Eye (tissue), 1 donor: ENCODE data around the gene GLG1.
"Not testable (repeated sequence)": the region's sequence is repeated elsewhere in the genome, so short reads cannot be mapped to it uniquely, and the experiment has no call there.

Experiments used
- DNase-seq: peaks from one replicate; pipeline ENCODE4 v3.0.0-alpha.2; 2015

The GLG1 gene

DNA sequence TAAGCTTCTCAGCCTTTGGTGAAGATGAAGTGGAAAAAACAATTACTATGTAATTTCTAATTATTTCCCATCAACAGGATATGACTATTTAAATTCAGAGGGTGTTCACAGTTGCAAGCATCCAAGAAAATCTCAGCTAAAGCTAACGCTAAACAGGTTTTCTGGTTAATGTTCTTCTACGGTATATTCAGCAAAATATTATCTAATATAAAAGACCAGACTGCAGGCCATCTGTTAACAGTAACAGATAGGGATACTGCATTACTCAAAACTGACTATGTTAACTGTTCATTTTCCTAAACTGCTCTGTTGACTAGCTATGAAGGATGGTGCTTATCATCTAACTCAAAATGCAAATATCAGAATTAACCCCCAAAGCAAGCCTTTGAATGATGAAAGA is 32.8 kb downstream of the GLG1 start:
- no peak for DNase-seq

DNA sequence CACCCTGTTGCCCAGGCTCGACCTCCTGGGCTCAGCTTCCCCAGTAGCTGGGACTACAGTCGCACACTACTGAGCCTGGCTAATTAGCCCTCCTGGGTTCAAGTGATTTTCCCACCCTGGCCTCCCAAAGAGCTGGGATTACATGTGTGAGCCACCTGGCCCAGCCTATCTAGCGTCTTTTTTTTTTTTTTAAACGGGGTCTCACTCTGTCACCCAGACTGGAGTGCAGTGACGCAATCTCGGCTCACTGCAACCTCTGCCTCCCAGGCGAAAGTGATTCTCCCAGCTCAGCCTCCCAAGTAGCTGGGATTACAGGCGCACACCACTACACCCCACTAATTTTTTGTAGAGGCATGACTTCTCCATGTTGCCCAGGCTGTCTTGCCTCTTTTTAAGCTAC is 33.3 kb downstream of the GLG1 start:
- DNase-seq: no peak

DNA sequence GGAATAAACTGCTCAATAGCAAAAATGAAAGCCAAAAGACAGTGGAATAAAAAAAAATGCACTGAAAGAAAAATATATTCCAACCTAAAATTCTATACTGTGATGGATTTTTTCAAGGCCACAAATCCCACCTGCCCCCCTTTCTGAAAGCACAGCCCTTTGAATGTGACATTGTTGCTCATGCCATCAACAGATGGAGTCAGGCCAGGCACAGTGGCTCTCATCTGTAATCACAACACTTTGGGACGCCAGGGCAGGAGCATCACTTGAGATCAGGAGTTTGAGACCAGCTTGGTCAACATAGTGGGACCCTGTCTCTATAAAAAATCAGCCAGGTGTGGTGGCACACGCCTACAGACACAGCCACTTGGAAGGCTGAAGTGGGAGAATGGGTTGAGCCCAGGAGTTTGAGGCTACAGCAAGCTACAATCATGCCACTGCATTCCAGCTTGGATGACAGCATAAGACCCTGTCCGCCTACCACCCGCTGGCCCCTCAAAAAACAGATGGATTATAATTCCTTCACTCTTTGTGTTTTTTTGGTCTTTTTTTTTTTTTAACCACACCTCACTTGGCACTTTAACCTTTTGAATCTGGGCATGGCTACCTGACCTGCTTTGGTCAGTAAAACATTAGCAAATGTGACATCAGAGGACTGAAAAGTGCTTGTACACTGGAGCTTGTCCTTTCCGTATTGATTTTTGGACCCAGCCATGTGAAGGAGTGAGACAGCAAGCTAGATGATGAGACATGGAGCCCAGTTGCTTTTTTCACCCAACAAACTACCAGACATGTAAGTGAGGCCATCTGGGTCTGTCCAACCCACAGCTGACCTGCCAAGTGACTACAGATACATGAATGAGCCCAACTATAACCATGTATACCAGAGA is 36.3 kb downstream of the GLG1 start:
- peak; percentile 15 for DNase-seq

DNA sequence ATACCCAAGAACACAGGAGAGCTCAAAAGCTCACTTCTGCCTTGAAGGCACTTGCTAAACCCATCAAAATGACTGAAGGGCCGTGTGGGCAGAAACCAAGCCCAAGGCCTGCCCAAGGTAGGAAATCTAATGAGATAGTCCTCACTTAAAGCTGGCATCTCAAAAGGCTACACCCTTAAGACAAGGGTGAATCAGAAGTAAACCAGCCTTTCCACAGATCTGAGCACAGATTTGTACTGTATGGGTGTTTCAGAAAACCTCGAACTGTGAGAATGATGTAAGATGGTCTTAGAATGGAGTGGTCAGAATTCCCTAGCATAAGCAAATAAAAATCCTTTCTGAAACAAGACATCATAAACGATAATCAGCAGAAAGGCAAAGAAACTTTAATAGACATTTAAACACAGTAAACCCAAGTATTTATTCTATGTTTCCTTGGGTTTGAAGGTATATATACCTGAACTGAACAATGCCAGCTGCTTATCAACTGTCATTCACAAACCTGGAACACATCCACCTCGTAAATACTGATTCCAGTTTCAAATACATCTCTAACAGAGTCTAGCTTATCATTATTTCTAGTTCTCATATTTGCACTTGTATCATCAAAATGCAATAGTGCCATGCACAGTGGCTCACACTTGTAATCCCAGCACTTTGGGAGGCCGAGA is 37.8 kb downstream of the GLG1 start:
- no peak for DNase-seq

GRCh38 chr16:74567901-74568300 is 39.0 kb downstream of the GLG1 start:
- no peak for DNase-seq

DNA sequence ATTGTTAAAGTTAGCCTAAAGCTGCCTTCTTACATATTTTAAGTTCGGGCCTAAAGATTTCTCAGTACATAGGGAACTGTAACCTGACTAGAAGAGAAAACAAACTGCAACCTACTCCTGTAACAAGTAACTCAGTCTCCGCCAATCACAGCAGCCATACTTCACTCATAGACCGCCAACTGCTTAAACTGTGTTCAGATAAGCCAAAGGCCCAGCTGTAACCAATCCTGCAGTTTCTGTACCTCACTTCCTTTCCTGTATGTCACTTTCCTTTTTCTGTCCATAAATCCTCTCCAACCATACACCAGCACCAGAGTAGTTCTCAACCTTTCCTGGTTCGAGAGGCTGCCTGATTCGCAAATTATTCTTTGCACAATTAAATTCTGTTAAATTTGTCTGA is 41.5 kb downstream of the GLG1 start:
- no peak for DNase-seq

GRCh38 chr16:74564451-74564984 is 42.4 kb downstream of the GLG1 start:
- no peak for DNase-seq

DNA sequence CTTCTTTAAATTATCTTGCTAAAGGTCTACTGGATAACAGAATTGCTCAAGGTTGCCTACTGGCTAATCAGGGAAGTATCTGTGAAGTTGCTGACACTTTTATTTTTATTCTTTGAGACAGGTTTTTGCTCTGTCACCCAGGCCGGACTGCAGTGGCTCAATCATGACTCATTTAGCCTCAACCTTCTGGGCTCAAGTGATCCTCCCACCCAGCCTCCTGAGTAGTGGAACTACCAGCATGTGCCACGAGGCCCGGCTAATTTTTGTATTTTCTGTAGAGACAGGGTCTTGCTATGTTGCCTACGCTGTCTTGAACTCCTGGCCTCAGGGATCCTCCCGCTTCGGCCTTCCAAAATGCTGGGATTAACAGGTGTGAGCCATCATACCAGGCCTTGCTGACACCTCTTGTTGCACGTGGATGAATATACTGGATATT is 43.1 kb downstream of the GLG1 start:
- DNase-seq: no peak

- no peak for DNase-seq
These were observed 44.8 kb downstream of the GLG1 start for GRCh38 chr16:74562117-74562516.

GRCh38 chr16:74561626-74562025 is 45.3 kb downstream of the GLG1 start:
- no peak for DNase-seq

DNA sequence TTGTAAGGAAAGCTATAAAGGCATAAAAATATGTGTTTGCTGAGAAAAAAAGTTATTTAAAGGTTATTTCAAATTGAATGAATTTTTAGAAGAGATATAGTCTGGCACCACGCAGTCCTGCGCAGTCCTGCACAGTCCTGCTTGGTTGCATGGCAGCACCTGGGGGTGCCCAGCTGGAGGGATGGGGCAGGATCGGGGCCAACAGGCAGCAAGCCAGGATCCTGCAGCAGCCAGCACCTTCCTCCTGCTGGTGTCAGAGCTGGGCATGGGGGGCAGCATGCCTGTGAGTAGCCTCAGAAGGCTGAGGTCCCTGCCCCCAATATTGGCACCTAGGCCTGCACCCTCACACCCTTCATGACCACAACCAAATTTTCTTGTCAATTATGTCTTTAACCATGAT is 46.0 kb downstream of the GLG1 start:
- no peak for DNase-seq

DNA sequence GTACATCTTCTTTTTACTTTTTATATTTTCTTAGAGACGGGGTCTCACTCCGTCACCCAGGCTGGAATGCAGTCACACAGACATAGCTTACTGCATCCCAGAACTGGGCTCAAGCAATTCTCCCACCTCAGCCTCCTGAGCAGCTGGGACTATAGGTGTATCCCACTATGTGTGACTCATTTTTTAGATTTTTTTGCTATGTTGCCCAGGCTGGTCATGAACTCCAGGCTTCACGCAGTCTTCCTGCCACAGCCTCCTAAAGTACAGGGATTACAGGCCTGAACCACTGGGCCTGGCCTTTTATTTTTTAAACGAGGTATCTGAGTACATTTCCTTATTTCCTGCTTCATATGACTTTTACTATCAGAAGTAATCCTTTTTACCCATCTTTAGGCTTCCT is 48.0 kb downstream of the GLG1 start:
- DNase-seq: no peak

DNA sequence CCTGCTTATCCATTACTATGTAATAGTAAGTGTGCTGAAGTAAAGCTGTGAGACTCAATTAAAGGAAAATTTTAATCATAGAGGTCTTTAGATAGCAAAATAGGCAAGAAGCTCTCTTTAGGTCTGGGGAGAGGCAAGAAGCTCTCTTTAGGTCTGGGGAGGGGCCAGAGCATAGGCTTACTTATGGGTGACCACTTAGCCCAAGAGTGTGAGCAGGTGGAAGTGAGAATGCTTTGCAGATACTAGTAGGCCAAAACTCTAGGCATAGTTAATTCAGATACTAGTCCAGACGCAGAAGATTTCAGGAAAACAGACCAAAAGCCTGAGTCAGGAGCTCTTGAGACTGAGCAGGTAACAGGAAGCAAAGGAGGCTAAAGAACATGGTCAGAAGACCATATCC is 49.6 kb downstream of the GLG1 start:
- no peak for DNase-seq

DNA sequence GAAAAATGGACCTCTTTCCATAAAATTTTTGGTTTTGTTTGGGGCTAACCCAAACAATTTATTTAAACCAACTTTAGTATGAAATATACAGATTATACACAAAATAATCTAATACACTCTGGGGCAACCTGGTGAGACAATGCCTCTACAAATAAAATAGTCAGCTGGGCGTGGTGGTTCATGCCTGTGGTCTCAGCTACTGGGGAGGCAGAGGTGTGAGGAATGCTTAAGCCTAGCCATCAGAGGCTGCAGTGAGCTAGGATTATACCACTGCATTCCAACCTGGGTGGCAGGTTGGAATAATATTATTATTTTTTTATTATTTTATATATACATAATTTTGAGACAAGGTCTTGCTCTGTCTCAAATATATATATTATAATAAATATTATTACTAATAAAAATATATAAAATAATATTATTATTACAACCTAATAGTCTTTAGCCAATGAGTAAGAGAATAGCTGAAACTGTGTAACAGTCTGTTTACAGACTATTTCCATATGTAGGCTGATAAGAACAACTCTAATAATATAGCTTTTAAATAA is 50.5 kb downstream of the GLG1 start:
- no peak for DNase-seq

DNA sequence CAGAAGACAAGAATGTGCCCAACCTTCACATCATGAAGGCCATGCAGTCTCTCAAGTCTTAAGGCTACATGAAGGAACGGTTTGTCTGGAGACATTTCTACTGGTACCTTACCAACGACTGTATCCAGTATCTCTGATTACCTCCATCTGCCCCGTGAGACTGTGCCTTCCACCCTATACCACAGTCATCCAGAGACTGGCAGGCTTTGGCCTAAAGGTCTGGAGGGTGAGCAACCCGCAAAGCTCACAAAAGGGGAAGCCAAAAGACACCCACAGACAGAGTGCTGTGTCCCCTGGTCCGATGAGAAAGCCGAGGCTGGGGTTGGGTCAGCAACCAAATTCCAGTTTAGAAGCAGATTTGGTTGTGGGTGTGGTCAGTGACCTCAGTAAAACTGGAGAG is 54.6 kb downstream of the GLG1 start:
- DNase-seq: not testable (repeated sequence)

DNA sequence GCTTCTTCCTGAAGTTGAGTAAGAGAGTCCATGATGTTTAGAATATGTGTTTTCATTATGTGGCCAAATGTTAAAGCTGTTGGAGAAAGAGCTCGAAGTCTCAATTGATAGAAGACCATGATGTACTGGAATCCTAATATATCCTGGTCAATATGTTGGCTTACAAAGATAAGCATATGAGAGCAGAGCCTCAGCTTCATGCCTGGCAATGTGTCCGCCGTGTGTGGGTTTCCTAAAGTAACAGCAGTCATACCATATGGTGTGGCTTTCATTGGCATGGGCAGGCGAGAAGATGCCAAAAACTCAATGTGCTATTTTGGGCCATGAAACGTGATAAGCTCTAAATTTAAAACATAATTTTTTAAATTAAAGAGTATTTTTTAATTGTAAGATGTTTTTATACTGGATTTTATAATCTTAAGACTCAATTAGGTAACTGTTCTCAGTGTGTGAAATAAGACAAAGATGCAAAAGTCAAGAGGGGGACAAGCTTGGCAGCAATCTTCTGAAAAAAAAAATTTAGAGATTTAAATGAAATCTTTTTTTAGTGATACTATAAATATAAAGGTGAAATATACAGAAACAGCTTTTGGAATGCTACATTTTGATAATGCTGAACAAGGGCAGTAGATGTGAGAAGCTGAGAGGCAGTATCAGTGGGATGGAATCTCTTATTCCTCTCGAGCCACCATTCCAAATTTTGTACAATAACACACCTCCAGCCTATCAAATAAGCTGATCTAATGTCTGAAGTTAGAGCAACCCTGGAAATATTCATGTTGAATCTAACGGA is 56.5 kb downstream of the GLG1 start:
- DNase-seq: not testable (repeated sequence)

- not testable (repeated sequence) for DNase-seq
These were observed 60.8 kb downstream of the GLG1 start for GRCh38 chr16:74546112-74546511.

DNA sequence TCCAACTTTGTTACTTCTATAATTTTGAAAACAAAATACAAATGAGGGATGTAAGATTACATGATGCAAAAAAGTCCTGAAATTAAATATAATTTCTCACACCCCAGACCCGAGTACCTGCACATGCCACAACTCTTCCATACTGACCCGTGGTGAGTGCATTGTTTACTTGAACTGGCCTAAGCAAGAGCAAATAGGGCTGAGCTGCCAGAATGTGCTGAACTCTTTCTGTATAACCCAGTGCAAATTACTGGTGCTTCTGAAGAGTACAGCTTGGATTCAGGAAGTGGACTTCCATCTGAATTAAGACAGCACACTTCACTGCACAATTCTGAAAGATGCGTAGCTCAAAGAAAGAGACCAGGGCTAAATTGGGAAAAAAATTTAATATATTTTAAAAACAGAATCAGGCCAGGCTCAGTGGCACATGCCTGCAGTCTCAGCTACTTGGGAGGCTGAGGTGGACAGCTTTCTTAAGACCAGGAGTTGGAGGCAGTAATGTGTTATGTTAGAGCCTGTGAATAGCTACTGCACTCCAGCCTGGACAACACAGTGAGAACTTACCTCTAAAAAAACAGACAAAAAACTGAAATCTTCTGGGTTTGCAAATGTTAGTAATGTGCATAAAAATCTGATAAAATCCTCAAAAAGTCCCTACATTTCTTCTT is 63.9 kb downstream of the GLG1 start:
- peak; percentile 3 for DNase-seq

DNA sequence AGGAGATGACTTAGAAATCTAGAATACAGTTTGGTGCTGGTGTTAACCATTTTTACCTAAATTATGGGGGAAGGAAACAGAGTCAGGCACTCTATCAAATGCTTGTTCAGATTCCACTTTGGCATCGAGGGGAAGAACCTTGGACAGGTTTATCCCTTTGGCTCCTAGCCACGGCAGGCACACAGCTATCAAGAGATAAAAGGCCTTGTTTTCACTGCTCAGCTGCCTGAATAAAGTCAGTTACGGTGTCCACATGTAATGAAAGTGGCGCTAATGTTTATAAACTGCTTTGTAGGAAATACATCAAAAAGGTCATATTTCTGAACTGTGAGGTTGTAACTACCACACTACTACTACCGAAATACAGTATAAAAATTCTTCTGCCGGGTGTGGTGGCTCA is 66.3 kb downstream of the GLG1 start:
- DNase-seq: not testable (repeated sequence)

DNA sequence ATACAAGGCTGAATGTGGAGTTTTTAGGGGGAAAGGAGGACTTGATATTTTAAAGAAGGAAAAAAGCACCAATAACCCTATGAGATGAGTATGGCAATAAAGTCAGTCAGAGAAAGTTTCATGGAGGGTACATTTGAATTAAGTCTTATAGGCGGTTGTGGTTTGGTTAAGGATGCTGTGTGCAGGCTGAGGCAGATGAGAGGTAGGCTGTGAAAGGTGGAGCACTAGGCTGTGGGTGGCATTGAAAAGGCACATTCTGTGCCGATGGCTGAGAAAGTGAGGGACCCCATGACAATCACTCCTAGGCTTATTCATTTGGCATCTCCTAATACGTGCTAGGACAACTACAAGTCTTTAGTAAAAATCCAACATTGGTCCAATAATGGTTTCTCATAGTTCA is 68.1 kb downstream of the GLG1 start:
- DNase-seq: not testable (repeated sequence)

DNA sequence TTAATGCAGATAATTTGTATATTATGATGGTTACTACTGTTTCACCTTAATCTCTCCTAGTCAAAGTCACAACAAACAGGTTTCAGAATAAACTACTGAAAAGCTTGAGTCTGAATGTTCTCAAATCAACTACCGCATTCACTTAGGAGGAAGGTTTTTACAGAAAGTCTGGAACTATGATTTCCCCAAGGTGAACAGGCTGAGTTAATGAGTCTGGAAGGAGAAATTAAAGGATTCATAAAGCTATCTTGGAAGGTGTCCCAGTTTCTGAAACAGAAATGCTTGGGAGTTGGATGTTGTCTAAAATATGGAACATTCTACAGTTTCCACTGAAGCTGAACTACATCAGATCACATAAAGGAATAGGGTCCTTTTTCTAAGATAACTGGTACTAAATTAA is 69.2 kb downstream of the GLG1 start:
- not testable (repeated sequence) for DNase-seq

GRCh38 chr16:74534650-74535049 is 72.3 kb downstream of the GLG1 start:
- DNase-seq: not testable (repeated sequence)
